GM18909 (cell line): Measurements from ENCODE around the gene CDKN2B.

ENCODE experiments used
- ATAC-seq: cut with Tn5 transposase; IDR thresholded peaks from one replicate; pipeline ENCODE4 v1.9.1; 2021; ENCODE audit warnings: mild to moderate bottlenecking; ENCODE audit not compliant: unreplicated experiment, poor library complexity

Gene CDKN2B

GRCh38 chr9:21995666-21996398 is 13.3 kb downstream of the CDKN2B start:
- ATAC-seq, result peak; percentile 28

- peak; percentile 87 for ATAC-seq
Observed at GRCh38 chr9:21995006-21995665, 14.0 kb downstream of the CDKN2B start.

- ATAC-seq, result peak; percentile 51
Observed at GRCh38 chr9:21994556-21995005, 14.5 kb downstream of the CDKN2B start, which contains the start of gene CDKN2B-AS1. Gene CDKN2B-AS1, plus strand, starts transcription at chr9:21994791.

GRCh38 chr9:21993893-21994555 is 15.1 kb downstream of the CDKN2B start, which contains the start of gene CDKN2A:
Gene CDKN2A, minus strand, starts transcription at chr9:21994392.
- peak; percentile 43 for ATAC-seq

GRCh38 chr9:21993007-21993406 is 16.1 kb downstream of the CDKN2B start:
- ATAC-seq, result no peak

GRCh38 chr9:21991072-21991959 is 17.8 kb downstream of the CDKN2B start:
- no peak for ATAC-seq

GRCh38 chr9:21989440-21990189 is 19.5 kb downstream of the CDKN2B start:
- ATAC-seq, result no peak

- no peak for ATAC-seq
Observed at GRCh38 chr9:21988056-21988990, 20.8 kb downstream of the CDKN2B start.

GRCh38 chr9:21985964-21986667 is 23.0 kb downstream of the CDKN2B start:
- ATAC-seq, result peak; percentile 80

GRCh38 chr9:21984101-21984500 is 25.0 kb downstream of the CDKN2B start:
- no peak for ATAC-seq

- ATAC-seq, result no peak
Observed at GRCh38 chr9:21983561-21983935, 25.6 kb downstream of the CDKN2B start.

GRCh38 chr9:21982861-21983560 is 26.1 kb downstream of the CDKN2B start:
- no peak for ATAC-seq

- ATAC-seq, result no peak
Observed at GRCh38 chr9:21982391-21982790, 26.7 kb downstream of the CDKN2B start.

- ATAC-seq, result no peak
Observed at GRCh38 chr9:21976334-21976875, 32.7 kb downstream of the CDKN2B start.

- peak; percentile 73 for ATAC-seq
Observed at GRCh38 chr9:21974722-21975409, 34.2 kb downstream of the CDKN2B start.

- no peak for ATAC-seq
Observed at GRCh38 chr9:21974343-21974721, 34.8 kb downstream of the CDKN2B start.
